HG03442 (cell line): Measurements from ENCODE around the gene MEIOSIN.
A peak's percentile ranks its signal among the peaks of the same experiment; 100 is the strongest.
"Not testable (repeated sequence)": the region's sequence is repeated elsewhere in the genome, so short reads cannot be mapped to it uniquely, and the experiment has no call there.

Experiments
- ATAC-seq: cut with Tn5 transposase; IDR thresholded peaks from one replicate; pipeline ENCODE4 v1.9.1; 2021; ENCODE audit warnings: mild to moderate bottlenecking, moderate library complexity; ENCODE audit not compliant: unreplicated experiment

The MEIOSIN gene, protein sequence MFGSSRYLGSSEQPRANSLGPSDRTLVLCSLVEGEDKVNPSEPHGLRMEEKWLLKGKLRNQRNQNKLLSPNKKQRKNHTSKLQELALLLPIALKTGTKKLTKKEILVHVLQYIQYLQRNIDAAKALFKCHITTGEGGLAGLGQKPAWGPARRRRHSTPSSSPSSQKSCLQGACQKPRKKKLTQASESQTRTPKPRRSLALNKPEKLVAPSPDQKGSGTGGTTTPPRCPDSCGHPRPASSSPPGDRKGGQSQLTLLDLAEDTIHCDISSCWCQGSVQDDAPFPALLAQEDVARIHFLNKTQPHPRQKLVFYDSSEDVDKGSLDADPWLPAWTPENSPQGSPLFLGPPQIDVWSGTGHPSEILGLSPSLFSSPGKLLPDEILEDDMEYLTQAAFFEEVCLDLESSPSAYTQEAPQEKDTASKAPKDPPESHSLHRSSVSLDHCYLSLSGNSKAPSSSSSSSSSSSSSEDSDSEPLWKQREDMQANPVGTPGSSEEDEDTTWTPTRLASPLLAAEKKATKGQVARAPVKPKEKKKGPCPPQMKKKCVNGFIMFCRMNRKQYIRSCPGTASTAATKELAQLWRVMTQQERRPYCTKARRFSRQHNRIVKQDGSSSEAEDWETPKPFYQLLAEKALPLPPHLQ

DNA sequence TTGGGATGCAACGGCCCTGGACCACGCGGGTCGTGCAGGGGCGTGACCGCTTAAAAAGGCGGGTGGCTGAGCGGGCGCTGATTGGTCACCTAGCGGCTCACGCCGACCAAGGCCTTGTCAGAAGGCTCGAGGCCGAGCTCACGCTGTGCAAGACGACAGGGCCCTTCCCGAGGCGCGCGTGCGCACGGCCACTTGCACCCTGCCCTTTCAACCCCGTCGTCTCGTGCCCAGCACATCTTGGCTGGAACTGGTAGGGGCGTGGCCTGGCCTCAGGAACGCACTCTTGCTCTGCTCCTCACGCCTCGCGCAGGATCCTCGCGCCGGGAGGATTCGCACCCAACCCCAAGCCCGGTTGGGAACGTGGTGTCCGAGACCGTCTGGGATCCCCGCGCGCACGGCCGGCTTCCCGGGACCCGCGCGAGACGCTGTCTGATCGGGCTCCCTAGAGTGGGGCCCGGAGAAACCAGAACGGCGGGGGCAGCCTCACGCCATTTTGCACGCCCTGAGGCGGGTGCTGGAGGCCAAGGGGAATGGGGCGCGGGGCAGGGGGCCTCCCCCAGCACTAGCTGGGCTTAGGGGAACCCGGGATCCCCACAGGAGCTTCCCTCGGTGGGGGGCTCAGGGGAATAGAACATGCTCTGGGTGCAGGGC is at the start of gene MEIOSIN:
Gene MEIOSIN (plus strand): TSS at position 280 of the 651 bp plus-strand sequence. CDS start 1,938 bp downstream, outside the sequence.
- no peak for ATAC-seq

DNA sequence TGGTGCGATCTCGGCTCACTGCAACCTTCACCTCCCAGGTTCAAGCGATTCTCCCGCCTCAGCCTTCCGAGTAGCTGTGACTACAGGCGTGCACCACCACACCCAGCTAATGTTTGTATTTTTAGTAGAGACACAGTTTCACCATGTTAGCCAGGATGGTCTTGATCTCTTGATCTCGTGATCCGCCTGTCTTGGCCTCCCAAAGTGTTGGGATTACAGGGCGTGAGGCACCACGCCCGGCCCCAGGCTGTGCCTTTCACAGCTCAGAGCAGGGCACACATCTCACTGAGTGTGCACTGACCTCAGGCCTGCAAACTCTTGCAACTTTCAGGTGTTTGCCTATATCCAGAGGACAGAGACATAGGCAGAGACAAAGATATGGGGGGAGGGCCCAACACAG is 48.2 kb upstream of the MEIOSIN start:
- ATAC-seq: not testable (repeated sequence)

DNA sequence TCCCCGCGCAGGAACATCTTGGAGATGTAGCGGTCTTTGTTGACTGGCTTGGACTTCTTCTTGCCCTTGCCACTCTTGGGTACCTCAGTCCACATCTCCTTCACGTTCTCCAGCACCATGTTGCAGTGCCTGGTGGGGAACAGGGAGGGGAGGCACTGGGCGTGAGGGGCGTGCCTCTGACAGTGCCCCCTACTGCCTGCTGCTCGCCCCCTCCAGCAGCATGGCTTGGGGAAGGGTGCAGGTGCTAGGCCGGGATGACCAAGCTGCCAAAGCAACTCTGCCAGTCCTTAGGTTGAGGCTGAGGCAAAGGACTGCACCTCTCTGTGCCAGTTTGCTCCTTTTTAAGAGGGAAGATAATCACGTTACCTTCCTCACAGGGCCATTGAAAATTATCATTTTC is 45.6 kb upstream of the MEIOSIN start:
- ATAC-seq: no peak

DNA sequence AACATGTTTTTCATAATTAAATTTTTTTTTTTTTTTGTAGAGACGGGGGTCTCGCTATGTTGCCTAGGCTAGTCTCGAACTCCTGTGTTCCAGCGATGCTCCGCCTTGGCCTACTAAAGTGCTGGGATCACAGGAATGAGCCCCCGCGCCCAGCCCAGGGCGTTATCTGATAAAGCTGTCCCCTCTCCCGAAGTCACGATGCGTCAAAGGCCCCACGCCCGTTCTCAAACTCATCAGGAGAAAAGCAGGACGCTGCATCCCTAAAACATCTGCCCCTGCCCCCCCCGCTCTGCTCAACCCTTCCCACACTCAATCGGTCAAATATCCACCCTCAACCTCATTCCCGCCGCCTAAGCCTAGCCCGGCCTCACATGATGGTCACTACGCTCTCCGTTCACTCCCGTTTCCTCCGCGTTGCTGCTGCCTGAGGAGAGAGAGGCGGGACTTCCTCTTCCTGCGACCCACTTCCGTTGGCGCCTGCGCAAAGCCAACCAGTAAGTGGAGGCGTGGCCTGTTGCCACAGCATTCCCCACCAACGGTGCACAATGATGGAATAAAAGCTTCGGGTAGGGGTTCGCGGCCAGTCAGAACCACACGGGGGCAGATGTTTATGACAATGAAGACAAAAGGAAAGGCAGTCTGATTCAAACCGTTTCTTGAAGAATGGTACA is 41.6 kb upstream of the MEIOSIN start, which contains the start of gene SNRPD2:
Gene SNRPD2 (minus strand): TSS at position 438 of the 671 bp plus-strand sequence. CDS start 65 bp downstream, at position 373.
- peak; percentile 53 for ATAC-seq

DNA sequence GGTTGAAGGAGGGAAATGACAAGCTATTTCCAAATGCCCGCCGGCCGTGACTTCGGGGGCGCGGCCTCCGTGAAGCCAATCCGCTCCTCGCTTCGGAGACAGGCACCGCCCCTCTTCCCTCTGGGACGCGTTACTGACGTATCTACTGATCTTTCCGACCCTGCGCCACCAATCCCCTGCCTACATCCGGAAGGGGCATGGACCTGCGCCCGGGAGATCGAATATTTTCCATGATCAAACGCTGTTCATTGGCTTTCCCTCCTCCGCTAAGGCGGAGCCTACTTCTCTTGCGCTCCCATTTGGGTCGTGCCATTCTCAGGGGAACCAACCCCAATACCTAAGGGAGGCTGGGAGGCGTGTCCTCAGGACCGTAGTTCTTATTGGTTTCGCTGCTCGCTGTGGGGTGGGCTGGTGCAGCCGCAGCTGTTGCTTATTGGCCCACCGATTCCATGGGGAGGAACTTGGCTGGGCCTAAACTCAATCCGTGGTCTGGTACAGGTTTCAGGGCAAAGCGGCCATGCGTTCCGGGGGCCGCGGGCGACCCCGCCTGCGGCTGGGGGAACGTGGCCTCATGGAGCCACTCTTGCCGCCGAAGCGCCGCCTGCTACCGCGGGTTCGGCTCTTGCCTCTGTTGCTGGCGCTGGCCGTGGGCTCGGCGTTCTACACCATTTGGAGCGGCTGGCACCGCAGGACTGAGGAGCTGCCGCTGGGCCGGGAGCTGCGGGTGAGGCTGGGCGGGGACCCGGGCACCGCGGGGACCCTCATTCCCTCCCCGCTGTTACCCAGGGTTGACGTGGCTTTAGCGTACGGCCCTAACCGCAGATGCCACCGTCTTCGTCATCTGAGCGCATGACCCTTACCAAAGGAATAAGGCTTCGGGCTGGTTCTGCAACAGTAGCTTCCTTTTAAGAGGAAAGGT is 40.8 kb upstream of the MEIOSIN start, which contains the start of gene QPCTL:
Gene QPCTL (plus strand): TSS at position 480 of the 919 bp plus-strand sequence. CDS start 38 bp downstream, at position 518.
- peak; percentile 77 for ATAC-seq

DNA sequence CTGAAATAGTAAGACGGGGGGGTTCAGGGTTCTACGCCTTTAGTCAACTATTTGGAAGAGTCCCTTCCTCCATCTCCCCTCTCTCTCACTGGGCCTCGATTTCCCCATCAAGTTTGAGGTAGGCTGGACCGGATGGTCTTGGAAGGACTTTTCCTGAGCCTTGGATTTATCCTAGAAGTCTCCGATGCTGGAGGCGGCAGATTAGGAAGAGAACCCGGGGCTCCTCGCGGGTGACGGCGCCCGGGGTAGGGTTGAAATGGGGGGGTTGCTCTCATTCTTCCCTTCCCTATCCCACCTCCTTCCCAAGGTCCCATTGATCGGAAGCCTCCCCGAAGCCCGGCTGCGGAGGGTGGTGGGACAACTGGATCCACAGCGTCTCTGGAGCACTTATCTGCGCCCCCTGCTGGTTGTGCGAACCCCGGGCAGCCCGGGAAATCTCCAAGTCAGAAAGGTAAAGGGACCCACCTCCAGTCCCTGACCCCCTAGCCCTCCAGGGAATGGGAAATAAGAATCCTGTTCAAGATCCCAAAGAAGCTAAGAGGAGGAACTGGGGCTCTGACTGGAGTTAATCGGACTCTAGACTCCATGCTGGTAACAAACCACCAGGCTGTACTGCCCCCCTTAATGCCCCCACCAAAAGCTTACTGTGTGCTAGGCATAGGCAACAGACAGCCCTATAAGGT is 40.0 kb upstream of the MEIOSIN start:
- ATAC-seq: no peak

DNA sequence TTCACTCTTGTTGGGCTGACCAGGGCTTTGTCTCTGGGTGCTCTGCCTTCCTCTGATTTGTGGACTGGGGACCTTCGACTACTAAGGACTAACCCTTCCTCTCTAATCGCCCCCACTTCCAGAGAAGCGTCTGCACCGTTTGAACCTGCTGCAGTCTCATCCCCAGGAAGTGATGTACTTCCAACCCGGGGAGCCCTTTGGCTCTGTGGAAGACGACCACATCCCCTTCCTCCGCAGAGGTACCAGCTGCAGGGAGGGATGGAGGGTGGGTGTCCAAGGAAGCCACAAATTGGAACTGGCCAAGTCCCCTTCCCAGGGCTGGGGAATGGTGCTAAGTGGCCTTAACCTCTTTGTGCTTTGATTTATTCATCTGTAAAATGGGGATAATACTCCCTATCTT is 31.6 kb upstream of the MEIOSIN start:
- ATAC-seq: no peak

DNA sequence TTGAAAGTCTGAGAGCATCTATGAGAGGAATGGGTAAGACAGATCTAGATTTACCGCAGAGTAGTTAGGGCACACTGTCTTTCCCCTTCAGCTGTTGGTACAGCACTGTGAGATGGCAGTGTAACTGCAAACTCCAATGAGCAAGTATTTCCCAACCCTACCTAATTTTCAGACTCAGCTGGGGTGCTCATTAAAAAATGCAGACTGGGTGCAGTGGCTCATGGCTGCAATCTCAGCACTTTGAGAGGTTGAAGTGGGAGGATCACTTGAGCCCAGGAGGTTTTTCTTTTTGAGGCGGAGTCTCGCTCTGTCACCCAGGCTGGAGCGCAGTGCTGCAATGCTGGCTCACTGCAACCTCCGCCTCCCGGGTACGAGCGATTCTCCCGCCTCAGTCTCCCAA is 28.1 kb upstream of the MEIOSIN start:
- no peak for ATAC-seq

DNA sequence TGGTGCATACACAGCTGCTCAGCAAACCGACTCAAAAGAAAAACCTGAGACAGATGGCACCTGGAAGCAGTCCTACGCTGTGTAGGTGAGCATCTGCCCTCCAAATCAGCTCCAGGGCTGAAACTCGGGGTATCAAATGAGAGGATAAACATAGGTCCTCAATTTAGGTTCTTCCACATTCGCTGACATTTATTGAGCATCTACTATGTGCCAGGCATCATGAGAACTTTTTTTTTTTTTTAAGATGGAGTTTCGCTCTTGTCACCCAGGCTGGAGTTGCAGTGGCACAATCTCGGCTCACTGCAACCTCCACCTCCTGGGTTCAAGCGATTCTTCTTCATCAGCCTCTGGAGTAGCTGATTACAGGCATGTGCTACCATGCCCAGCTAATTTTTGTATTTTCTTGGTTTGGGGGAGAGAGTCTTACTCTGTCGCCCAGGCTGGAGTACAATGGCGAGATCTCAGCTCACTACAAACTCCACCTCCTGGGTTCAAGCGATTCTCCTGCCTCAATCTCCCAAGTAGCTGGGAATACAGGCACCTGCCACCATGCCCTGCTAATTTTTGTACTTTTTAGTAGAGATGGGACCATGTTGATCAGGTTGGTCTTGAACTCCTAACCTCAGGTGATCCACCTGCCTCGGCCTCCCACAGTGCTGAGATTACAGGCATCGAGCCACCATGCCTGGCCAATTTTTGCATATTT is 27.4 kb upstream of the MEIOSIN start:
- ATAC-seq: no peak

DNA sequence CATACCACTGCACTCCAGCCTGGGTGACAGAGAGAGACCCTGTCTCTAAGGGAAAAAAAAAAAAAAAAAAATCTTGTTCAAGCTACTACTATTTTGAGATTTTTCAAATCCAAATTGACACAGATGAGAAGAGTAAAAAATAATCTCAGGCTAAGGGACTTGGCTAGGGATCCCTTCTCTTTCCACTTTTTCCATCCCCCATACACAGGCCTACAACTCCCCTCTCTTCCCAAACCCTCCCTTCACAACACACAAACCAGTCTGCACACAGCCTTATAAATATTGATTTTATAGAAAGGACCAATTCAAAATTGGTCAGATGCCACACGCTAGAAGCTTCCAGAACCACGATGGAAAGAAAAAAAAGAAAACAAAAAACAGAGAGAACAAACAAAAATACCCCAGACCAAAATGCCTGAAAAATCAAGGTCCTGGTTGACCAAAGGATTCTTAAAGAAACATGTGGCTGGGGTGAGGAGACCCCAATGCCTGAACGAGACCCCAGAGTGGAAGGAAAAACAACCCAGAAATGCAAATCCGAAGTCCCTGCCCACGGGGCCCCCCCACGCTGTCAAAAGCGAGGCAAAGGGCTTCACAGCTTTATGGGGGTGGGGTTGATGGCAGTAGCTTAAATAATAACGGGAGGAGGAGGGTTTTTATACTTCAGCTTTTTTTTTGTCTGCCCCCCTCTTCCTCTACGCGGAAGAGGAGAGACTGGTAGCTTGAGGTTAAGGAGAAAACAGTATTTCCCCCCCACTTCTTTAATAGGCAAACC is 22.7 kb upstream of the MEIOSIN start:
- no peak for ATAC-seq

DNA sequence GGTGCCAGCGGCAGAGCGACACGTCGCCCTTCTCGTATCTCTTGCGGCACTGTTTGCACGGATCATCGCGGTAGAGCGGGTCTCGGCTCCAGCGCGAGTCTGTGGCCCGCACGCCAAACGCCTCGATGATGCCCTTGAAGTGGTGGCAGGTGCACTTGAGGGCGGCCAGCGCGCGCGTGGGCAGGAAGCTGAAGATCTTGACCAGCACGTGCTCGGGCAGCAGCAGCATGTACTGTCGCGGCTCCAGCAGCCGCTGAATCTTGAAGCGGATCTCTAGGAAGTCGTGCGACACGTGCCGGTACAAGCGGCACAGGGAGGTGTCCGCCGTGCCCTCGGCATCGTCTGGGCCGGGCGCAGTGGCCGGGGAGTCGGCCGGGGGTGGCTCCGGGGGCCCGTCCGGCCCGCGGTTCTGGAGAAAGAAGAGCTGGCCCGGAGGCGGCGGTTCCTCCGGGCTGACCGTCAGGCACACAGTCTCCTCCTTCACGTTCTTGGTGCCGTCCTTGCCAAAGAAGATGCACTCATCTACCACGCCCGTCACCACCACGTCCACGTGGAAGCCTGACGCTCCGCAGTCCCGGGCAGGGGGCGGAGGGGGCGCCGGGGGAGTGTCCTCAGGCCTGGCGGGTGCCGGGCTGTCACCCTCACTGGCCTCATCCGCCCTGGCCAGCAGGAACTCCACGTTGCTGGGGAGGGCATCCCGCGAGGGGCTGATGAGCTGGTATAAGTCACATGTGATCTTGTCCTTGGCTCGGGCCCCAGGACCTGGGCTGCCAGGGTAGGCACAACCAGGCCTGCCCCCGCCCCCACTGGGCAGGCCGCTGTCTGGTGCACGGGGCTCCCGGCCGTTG is 21.2 kb upstream of the MEIOSIN start:
- no peak for ATAC-seq

DNA sequence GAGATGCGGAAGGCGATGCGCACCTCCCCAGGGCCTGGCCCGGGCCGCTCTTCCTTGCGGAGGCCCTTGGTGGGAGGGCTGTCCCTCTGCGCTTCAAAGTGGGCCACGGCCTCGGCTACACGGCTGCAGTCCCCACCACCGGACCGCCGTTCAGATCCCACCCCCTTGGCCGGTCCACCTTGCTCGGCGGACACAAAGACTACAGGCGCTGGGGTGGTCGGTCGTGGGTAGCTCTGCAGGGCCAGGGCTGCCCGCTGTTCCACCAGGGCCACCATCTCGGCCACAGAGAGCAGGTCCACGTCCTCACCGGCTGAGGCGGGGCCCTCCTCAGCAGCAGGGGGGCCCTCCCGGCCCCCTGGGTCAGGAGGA is 20.6 kb upstream of the MEIOSIN start:
- ATAC-seq: no peak

DNA sequence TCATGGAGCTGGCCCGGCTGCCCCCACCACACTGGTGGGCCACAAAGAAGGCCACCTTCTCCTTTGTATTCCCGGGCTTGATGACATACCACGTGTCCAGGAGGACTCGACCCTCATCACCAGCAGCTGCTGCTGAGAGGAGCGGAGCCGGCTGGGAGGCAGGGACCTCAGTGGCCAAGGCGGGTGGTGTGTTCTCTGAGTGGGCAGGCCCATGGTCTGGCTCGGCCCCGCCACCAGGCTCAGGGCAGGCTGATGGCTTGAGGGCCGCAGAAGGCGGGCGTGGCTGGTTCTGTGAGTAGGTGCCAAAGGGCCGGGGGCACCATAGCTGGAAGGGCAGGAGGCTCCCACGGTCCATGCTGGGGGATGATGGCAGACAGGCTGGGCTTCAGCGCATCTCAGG is 20.1 kb upstream of the MEIOSIN start:
- ATAC-seq: no peak

DNA sequence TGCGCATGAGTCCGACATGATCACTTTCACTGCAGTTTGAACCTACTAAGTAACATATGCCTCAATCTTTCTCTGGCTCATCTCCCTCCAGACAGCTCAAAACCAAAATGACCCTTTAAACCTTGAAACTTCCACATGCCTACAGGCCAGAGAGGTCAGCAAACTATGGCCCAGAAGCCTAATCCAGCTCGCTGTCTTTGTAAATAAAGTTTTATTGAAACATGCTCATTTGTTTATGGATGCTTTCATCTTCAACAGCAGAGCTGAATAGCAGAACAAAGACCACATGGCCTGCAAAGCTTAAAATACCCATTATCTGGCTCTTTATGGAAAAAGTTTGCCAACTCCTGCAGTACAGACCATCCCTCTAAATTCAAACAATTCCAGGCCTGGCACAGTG is 18.1 kb upstream of the MEIOSIN start:
- no peak for ATAC-seq

DNA sequence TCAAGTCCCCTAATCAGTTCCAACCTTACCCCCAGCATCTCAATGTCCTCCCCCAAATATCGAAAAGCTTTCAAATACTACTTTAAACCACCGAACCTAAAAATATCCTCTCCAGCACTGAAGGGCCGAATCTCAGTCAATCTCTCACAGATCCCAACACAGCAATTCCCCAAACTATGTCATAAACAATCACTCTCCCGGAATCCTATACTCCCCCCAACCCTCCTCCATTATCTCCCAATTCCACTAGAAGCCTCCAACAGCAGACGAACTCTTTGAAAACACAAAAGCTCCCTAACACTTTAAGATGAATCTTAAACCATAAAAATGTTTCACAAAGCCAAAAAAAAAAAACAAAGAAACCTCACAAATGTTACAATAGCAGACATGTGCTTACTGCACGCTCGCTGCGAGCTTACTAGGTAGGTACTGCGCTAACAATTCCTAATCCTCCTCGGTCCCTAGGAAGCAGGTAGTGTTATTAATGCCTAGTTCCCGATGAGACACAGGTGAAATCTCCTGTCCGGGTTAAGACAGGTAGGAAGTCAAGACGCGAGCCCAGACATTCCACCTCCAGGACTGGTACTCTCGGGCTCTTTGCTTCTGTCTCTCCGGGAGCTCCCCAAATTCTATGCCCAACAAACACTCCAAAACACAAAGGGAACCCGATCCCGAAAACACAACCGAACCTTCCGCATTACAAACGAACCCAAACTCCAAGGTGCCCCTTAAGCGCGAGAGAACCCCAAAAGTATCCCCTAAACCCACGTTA is 16.7 kb upstream of the MEIOSIN start:
- ATAC-seq: no peak
